ENCODE data around the gene CEACAM5.
A peak's percentile ranks its signal among the peaks of the same experiment; 100 is the strongest.
"Not testable (repeated sequence)": the region's sequence is repeated elsewhere in the genome, so short reads cannot be mapped to it uniquely, and the experiment has no call there.

Gene CEACAM5

GRCh38 chr19:41701401-41702075 is 6.9 kb upstream of the CEACAM5 start:
- no peak for DNase-seq

GRCh38 chr19:41702171-41702651 is 6.2 kb upstream of the CEACAM5 start:
- no peak for DNase-seq

- no peak for DNase-seq
These were observed 4.7 kb upstream of the CEACAM5 start for GRCh38 chr19:41703602-41704293.

GRCh38 chr19:41705393-41706174 is 2.8 kb upstream of the CEACAM5 start:
- peak; percentile 38 for DNase-seq

- peak; percentile 80 for DNase-seq
These were observed 1.5 kb upstream of the CEACAM5 start for GRCh38 chr19:41706741-41707501.

- DNase-seq = no peak
These were observed 969 bp upstream of the CEACAM5 start for GRCh38 chr19:41707502-41707812.

- no peak for DNase-seq
These were observed 505 bp upstream of the CEACAM5 start for GRCh38 chr19:41707871-41708371.

- not testable (repeated sequence) for DNase-seq
These were observed 1.1 kb downstream of the CEACAM5 start for GRCh38 chr19:41709516-41709915.

GRCh38 chr19:41709951-41710645 is 1.7 kb downstream of the CEACAM5 start:
- DNase-seq = no peak

- no peak for DNase-seq
These were observed 3.2 kb downstream of the CEACAM5 start for GRCh38 chr19:41711376-41712261.

GRCh38 chr19:41714598-41714997 is 6.2 kb downstream of the CEACAM5 start:
- no peak for DNase-seq

GRCh38 chr19:41718761-41719160 is 10.3 kb downstream of the CEACAM5 start:
- DNase-seq = no peak

GRCh38 chr19:41720103-41720502 is 11.7 kb downstream of the CEACAM5 start:
- no peak for DNase-seq

GRCh38 chr19:41726493-41726892 is 18.1 kb downstream of the CEACAM5 start:
- no peak for DNase-seq

- DNase-seq = no peak
These were observed 25.7 kb downstream of the CEACAM5 start for GRCh38 chr19:41734156-41734555.

GRCh38 chr19:41734585-41734984 is 26.2 kb downstream of the CEACAM5 start:
- no peak for DNase-seq

GRCh38 chr19:41735071-41735600 is 26.7 kb downstream of the CEACAM5 start:
- no peak for DNase-seq

- no peak for DNase-seq
These were observed 30.9 kb downstream of the CEACAM5 start for GRCh38 chr19:41739361-41739760.

GRCh38 chr19:41740415-41741243 is 32.2 kb downstream of the CEACAM5 start:
- no peak for DNase-seq

GRCh38 chr19:41741244-41741554 is 32.8 kb downstream of the CEACAM5 start:
- DNase-seq = no peak

Data from activated T-cell treated with anti-CD3 and anti-CD28 coated beads, Interleukin-2, amount 50 U/mL, for 1 hour (primary cell).